Hepatocyte (in vitro differentiated cells): Measurements from ENCODE around the gene GGNBP2.

Source experiments
- CTCF ChIP-seq: fragments of 200-600 bp; sonication (generic); IDR thresholded peaks from 2 replicates; pipeline ENCODE4 v1.5.1; 2016; ENCODE audit warnings: antibody characterized with exemption, mild to moderate bottlenecking; ENCODE audit not compliant: poor library complexity
- EZH2phosphoT487 ChIP-seq: fragments of 200-600 bp; sonication (generic); IDR thresholded peaks from one replicate; pipeline ENCODE4 v1.6.1; 2018; ENCODE audit warnings: antibody characterized with exemption, mild to moderate bottlenecking, low read depth, moderate library complexity; ENCODE audit not compliant: unreplicated experiment, severe bottlenecking

DNA sequence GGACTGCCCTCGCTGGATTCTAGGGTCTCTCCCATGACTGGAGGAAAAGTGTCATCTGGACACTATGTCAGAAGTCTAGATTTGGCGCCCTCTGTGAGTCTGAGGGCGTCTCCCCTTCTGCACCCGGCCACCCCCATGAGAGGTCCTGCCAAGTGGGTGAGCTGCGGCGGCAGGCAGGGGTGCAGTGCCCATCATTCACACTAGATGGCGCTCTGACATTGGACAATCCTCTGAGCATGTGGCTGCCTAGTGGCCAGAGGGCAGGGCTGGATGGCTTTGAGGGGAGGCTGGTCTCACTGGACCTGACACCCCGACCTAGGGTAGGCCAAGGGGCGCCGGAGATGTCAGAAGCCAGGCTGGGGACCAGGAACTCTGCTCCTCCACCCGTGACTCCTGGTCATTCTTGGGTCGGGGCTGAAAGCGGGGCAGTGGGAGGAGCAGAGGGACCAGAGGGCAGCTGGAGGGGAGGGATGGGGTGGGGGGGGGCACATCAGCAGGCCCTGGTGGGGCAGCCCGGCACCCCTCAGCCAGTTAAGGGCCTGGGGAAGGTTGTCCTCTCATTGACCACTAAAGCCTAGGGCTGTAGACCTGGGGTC is 84.6 kb downstream of the GGNBP2 start:
- peak; percentile 97 for TF ChIP-seq CTCF
- TF ChIP-seq EZH2phosphoT487: no peak
